ENCODE results near the gene KIRREL2. TPM values are rescaled to one million over a fixed set of nuclear protein-coding genes. Genes with fewer than 3 reads are reported as not detected.

Gene KIRREL2
- polyA plus RNA-seq, 3 donors = 0.22 to 48.3 TPM; not detected in 1

- H3K27ac ChIP-seq (ENCODE audit: low read depth, low read length) = no peak overlapping the region
- WGBS, 3 donors = 83 to 93% (median 87%) methylated on average over 4 of the region's 4 CpGs
Observed at GRCh38 chr19:35842666-35843272, 13.9 kb upstream of the KIRREL2 start.

GRCh38 chr19:35843676-35844481 lies 12.8 kb upstream of the KIRREL2 start:
- H3K27ac ChIP-seq (ENCODE audit: low read depth, low read length) = no peak overlapping the region
- WGBS, 3 donors = 12 to 34% (median 15%) methylated on average over 42 of the region's 42 CpGs

- no peak overlapping the region for H3K27ac ChIP-seq (ENCODE audit: low read depth, low read length)
- 55 to 64% (median 63%) methylated on average over 16 of the region's 16 CpGs for WGBS, 3 donors
Observed at GRCh38 chr19:35844482-35845214, 12.1 kb upstream of the KIRREL2 start.

DNA sequence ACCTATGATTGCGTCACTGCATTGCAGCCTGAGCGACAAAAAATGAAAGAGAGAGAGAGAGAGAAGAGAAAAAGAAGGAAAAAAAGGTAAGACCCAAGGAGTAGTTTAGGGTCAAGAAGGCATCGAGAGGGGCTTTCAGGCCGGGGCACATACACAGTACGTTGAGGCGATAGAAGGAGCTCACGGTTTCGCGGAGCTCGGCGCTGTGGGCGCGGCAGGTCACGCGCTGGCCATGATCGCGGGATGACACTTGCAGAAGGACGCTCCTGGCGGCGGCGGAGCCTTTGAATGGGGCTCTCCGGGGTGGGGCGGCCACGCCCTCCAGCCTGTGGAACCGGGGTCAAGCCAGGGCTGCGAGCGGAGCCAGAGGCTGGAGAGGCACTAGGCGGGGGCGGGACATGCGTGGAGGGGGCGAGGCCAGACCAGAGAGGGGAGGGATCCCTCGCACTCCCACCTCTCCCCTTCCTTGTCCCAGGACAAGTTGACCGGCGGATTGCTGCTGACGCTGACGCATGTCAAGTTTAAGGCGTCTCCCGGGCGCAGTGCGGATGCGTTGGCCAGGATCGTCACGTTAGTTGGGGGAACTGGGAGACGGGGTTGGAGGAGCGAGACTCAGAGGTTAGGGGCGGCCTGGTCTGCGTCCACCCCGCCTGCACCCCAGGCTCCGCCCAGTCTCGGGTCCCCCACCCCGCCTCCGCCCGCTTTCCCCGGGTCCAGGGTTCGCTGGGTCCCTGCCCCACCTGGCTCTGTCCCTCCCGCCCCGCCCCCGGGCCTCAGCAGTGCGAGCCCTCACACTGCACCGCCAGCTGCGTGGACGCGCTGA lies 11.3 kb upstream of the KIRREL2 start:
- 5 to 6% (median 6%) methylated on average over 51 to 63 of the region's 63 CpGs for WGBS, 3 donors
- no peak overlapping the region for H3K27ac ChIP-seq (ENCODE audit: low read depth, low read length)

DNA sequence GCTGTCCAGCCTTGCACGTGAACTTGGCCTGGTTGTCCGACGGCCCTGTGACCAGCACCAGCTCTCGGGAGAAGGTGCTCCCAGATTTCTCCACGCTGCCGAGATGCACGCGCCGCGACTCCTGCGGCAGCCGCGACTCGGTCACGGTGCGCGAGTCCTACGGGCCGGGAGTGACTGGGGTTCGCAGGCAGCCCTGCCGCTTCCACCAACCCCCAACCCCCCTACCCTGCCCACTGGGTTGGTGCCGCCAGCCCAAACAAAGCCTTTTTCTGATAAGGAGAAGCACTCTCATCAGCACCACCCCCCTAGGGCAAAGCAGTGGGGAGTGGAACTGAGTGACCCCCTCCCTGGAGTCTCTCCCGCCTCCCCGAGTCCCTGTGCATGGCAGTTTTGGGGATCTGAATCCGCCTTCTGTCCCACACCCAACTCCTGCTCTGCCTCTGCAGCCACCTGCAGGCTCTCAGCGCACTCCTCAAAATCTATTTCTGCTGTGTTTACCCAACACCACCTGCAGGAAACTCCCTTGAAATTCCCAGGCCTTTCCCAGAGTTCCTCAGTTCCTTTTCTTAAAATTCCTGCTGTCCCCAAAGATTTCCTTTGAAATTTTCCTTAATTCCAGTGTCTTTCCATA lies 10.6 kb upstream of the KIRREL2 start:
- 4 to 7% (median 5%) methylated on average over 26 of the region's 26 CpGs for WGBS, 3 donors
- H3K27ac ChIP-seq (ENCODE audit: low read depth, low read length) = no peak overlapping the region

GRCh38 chr19:35847911-35848310 lies 8.8 kb upstream of the KIRREL2 start:
- WGBS, 3 donors = 70 to 91% (median 78%) methylated on average over 8 of the region's 8 CpGs

DNA sequence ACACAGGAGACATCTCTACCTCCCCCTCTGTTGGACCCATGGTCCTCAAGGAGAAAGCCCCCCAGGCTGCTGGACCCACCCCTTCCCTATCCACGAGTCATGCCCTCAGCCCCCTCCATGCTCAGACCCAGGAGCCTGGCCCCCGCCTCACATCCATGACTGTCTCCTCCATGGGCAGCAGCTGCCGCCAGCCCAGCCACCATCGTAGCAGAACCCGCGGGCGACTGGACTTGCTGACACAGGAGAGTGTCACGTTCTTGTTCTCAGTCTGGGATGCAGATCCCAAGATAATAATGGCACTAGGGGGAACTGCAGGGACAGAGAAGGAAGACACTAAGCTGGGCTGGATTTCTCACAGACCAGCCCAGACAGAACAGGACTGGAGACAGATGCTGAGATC lies 8.2 kb upstream of the KIRREL2 start:
- H3K27ac ChIP-seq (ENCODE audit: low read depth, low read length) = no peak overlapping the region
- WGBS, 3 donors = 73 to 81% (median 77%) methylated on average over 8 of the region's 8 CpGs

More at GRCh38 chr19:35847911-35848310, 8.8 kb upstream of the KIRREL2 start:
- H3K27ac ChIP-seq (ENCODE audit: low read depth, low read length) = no peak overlapping the region

DNA sequence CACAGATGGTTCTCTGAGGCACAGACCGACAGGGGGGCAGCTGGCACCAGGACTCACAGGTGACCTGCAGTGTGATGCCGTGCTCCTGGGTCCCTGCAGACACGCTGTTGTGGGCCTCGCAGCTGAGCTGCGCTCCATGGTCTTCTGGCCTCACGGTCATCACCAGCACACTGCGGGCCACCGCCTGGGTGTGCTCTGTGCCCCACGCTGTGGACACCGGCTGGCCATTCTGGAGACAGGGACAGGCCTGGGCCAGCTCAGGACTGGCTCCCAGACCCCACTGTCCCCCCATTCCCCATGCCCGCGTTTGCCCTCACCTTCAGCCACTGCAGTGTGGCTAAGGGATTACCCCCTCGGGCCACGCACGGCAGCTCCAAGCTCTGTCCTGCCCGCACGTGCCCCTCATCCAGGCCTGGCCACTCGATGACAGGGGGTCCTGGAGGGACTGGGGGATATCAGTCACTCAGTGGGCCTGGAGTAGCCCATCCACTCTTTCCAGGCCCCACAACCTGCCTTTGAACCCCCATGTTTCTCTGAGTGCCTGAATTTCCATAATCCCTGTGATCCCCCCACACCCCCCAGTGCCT lies 7.7 kb upstream of the KIRREL2 start:
- WGBS, 3 donors = 87 to 91% (median 90%) methylated on average over 18 of the region's 18 CpGs
- H3K27ac ChIP-seq (ENCODE audit: low read depth, low read length) = no peak overlapping the region

DNA sequence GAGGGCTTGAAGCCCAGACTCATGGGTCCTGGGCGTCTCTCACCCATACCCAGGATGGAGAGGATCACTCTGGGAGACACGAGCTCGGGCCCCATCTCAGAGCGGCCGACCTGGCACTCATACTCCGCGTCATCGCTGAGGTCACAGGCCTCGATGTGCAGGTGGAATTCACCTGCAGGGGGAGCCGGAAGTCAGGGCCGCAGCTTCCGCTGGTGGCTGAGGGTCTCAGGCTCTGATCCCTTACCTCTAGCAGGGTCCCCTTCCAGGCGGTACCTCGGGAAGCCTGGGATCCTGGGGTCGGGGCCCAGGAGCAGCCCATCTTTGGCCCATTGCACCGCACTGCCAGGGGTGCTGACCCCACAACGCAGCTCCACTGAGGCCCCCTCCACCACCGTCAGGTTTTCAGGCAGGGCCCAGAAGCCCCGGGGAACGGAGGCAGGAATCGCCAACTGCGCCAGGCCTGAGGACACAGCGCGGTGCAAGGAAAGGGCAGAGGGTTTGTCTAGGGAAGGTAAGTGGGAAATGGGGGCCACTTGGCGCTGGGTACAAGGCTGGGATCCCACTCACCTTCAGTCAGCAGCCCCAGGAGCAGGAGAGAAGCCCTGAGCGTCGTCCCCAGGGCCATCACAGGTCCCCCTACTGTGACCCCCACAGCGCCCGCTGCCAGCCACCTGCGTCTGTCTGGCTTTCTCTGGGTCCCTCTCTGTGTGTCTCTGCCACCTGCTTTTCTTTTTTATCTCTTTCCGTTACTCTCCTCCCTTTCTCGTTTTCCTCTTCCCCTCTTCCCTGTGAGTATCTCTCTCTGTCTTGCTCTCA lies 5.3 kb upstream of the KIRREL2 start:
- 16 to 47% (median 44%) methylated on average over 30 to 32 of the region's 32 CpGs for WGBS, 3 donors

DNA sequence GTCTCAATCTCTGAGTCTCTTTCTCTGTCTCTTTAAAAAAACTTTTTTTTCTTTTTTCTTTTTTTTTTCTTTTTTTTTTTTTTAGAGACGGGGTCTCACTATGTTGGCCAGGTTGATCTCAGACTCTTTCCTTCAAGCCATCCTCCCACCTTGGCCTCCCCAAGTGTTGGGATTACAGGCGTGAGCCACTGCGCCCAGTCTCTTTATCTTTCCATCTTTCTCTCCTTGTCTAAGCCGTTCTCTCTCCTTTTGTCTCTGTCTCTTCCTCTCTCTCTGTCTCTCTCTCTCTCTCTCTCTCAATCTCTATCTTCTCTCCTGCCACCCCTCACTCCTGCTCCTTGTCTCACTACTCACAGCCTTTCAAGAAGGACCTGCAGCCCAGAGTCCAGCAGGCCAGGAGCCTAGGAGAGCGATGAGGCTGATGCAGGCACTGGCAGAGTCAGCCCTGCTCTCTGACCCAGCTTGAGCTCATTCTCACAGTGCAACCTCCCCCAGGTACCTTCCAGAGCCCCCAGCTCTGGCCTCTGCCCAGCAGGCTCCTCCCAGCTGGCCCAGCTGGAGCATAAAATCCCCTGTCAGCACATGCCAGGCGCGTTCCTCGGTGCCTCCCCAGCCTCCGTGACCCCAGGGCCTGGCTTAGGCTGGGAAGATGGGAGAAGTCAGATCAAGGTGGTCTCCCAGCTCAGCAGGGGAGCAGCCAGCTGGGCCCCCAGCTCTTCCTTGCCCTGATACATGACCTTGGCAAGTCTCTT lies 4.5 kb upstream of the KIRREL2 start, which contains the start of gene NPHS1:
TSS of gene NPHS1 (minus strand) at position 476 of the 752 bp plus-strand sequence. CDS start 667 bp downstream, outside the sequence.
- 35 to 56% (median 53%) methylated on average over 9 of the region's 9 CpGs for WGBS, 3 donors

More for the DNA sequence above, 5.3 kb upstream of the KIRREL2 start:
- no peak overlapping the region for H3K27ac ChIP-seq (ENCODE audit: low read depth, low read length)

DNA sequence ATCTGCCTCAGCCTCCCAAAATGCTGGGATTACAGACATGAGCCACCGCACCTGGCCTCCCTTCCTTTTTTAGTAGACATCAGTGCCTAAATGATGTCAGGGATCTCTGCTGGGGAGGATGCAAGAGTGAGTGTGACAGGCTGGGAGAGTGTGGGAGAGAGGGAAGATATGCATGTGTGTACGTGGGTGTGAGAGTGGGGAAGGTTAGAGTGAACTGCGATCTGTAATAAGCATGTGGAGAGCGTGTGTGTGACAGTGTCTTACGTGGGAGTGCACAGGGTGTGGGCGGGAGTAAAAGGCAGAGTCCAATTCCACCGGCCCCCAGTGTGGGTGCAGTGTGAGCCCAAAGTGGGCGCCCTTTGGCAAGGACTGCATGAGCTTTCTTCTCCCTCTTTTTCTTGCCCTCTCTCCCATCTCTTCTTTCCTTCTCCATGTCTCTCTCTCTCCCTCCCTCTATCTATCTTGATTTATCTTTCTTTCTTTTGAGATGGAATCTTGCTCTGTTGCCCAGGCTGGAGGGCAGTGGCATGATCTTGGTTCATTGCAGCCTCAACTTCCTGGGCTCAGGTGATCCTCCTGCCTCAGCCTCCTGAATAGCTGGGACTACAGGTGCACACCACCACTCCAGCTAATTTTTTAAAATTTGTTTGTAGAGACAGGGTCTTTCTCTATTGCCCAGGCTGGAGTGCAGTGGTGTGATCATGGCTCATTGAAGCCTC lies 3.5 kb upstream of the KIRREL2 start:
- no peak overlapping the region for H3K27ac ChIP-seq (ENCODE audit: low read depth, low read length)
- 43 to 58% (median 45%) methylated on average over 8 of the region's 8 CpGs for WGBS, 3 donors

More for the DNA sequence above, 4.5 kb upstream of the KIRREL2 start, which contains the start of gene NPHS1:
- H3K27ac ChIP-seq (ENCODE audit: low read depth, low read length) = no peak within 1 kb of the TSS

DNA sequence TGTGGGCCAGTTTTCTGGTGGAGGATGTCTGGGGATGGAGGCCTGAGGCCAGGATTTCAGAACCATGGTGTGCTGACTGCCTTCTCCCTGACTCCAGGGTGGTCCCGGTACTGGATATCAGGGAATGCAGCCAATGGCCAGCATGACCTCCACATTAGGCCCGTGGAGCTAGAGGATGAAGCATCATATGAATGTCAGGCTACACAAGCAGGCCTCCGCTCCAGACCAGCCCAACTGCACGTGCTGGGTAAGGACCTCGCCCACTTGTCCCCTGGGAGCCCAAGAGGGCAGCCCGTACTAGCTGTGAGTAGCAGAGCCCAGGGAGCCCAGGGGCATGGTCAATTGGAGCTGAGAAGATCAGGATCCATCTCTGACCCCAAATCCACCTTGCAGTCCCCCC lies 1.6 kb downstream of the KIRREL2 start:
- no peak overlapping the region for H3K27ac ChIP-seq (ENCODE audit: low read depth, low read length)
- 56 to 82% (median 79%) methylated on average over 6 of the region's 6 CpGs for WGBS, 3 donors

- WGBS, 3 donors = 24 to 71% (median 67%) methylated on average over 4 of the region's 4 CpGs
Observed at GRCh38 chr19:35859414-35859813, 2.7 kb downstream of the KIRREL2 start.

GRCh38 chr19:35860436-35860817 lies 3.7 kb downstream of the KIRREL2 start:
- H3K27ac ChIP-seq (ENCODE audit: low read depth, low read length) = no peak overlapping the region
- 23 to 27% (median 24%) methylated on average over 23 to 24 of the region's 24 CpGs for WGBS, 3 donors

More at GRCh38 chr19:35859414-35859813, 2.7 kb downstream of the KIRREL2 start:
- no peak overlapping the region for H3K27ac ChIP-seq (ENCODE audit: low read depth, low read length)
